ENCODE results near the gene AIPL1.

AIPL1 gene

GRCh38 chr17:6454495-6455320 lies 19.8 kb upstream of the AIPL1 start:
- no peak for TF ChIP-seq CTCF (IDR thresholded peaks at IDR 0.05; ENCODE audit: unreplicated experiment in 3 of 3)
- Mint-ChIP-seq H3K4me3 (peak overlapping the region in 1 of 3 experiments; percentile 46), H3K9me3 (no peaks in the 10 kb centered on the region), H3K36me3 (ENCODE audit: low read depth) (peaks cover 4% of the 10 kb centered on the region), H3K27ac (no peak overlapping the region), H3K4me1 (peaks cover 57% of the 10 kb centered on the region), H3K27me3 (ENCODE audit: low read depth) (peaks cover 28% of the 10 kb centered on the region)

- no peaks in the 10 kb centered on the region for H3K9me3 Mint-ChIP-seq
- H3K27ac Mint-ChIP-seq, result peak overlapping the region; percentile 7 to 51 (median 32)
- H3K4me1 Mint-ChIP-seq, result peaks cover 57% of the 10 kb centered on the region
- H3K4me3 Mint-ChIP-seq, result peak overlapping the region in 2 of 3 experiments; percentile 50 to 57
- peaks cover 4% of the 10 kb centered on the region for H3K36me3 Mint-ChIP-seq (ENCODE audit: low read depth)
- no peak for TF ChIP-seq CTCF (IDR thresholded peaks at IDR 0.05; ENCODE audit: unreplicated experiment in 3 of 3)
- H3K27me3 Mint-ChIP-seq (ENCODE audit: low read depth), result peaks cover 28% of the 10 kb centered on the region
These were observed 18.5 kb upstream of the AIPL1 start for GRCh38 chr17:6453279-6454024.

GRCh38 chr17:6452471-6453266 lies 17.7 kb upstream of the AIPL1 start:
- Mint-ChIP-seq H3K4me1 (peaks cover 57% of the 10 kb centered on the region), H3K36me3 (ENCODE audit: low read depth) (peaks cover 4% of the 10 kb centered on the region), H3K27me3 (ENCODE audit: low read depth) (peaks cover 27% of the 10 kb centered on the region), H3K27ac (peak overlapping the region; percentile 7 to 60 (median 32)), H3K4me3 (peak overlapping the region in 1 of 3 experiments; percentile 12), H3K9me3 (no peaks in the 10 kb centered on the region)
- TF ChIP-seq CTCF (IDR thresholded peaks at IDR 0.05; ENCODE audit: unreplicated experiment in 3 of 3), result no peak

- Mint-ChIP-seq H3K4me3 (peak overlapping the region in 1 of 3 experiments; percentile 13), H3K36me3 (ENCODE audit: low read depth) (peaks cover 9% of the 10 kb centered on the region), H3K27ac (peak overlapping the region; percentile 31 to 65 (median 36)), H3K9me3 (no peaks in the 10 kb centered on the region), H3K27me3 (ENCODE audit: low read depth) (peaks cover 17% of the 10 kb centered on the region), H3K4me1 (peaks cover 45% of the 10 kb centered on the region)
- no peak for TF ChIP-seq CTCF (IDR thresholded peaks at IDR 0.05; ENCODE audit: unreplicated experiment in 3 of 3)
These were observed 16.3 kb upstream of the AIPL1 start for GRCh38 chr17:6450926-6451832.

GRCh38 chr17:6449307-6449706 lies 14.4 kb upstream of the AIPL1 start:
- H3K36me3 Mint-ChIP-seq (ENCODE audit: low read depth), result peaks cover 17% of the 10 kb centered on the region
- TF ChIP-seq CTCF (IDR thresholded peaks at IDR 0.05; ENCODE audit: unreplicated experiment in 3 of 3), result no peak
- no peak overlapping the region for H3K27ac Mint-ChIP-seq
- no peaks in the 10 kb centered on the region for H3K9me3 Mint-ChIP-seq
- peaks cover 14% of the 10 kb centered on the region for H3K27me3 Mint-ChIP-seq (ENCODE audit: low read depth)
- H3K4me1 Mint-ChIP-seq, result peaks cover 55% of the 10 kb centered on the region
- H3K4me3 Mint-ChIP-seq, result no peak overlapping the region
